ENCODE data around the gene CD4. TPM values are rescaled to one million over a fixed set of nuclear protein-coding genes. Genes with fewer than 3 reads are reported as not detected.

Gene CD4
- total RNA-seq, 1 experiment from 2014 or later: 0.42 TPM

DNA sequence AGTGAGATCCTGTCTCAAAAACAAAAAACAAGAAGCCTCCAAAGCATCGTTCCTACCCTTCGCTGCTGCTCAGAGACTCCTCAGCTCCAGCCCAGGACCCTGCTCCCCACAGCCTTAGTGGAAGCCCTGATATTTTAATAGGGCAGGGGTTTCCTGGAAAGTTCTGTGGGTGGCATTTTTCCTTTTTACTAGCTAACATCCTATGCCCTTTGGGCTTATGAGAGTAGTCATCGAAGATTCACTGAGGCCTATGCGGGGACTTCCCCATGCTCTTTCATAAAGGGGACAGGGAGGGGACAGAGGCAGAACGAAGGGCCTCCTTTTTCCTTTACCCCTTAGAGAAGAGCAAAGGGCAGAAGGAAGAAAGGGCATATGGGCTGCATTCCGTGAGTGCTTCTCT lies 8.8 kb upstream of the CD4 start:
- Histone ChIP-seq H3K27me3 (ENCODE audit: insufficient read depth, low read length) (no peaks in the 10 kb centered on the region), H3K4me1 (ENCODE audit: control insufficient read depth in 1 of 2, insufficient read depth in 2 of 2, low read length in 2 of 2) (peaks cover 11 to 26% of the 10 kb centered on the region in 2 experiments; a peak in 3 of 4 replicates), H3K79me2 (ENCODE audit: insufficient read depth, low read length) (no peaks in the 10 kb centered on the region), H3K4me2 (ENCODE audit: low read length) (no peak overlapping the region), H2AFZ (ENCODE audit: low read depth, low read length, poor library complexity, severe bottlenecking) (no peak overlapping the region), H3K9me2 (ENCODE audit: insufficient read depth) (no peaks in the 10 kb centered on the region), H3K4me3 (replicated peaks in 1 of 2; ENCODE audit: low read depth in 1 of 2, low read length in 2 of 2) (no peak overlapping the region), H3K9ac (ENCODE audit: low read length) (no peak overlapping the region), H3K36me3 (ENCODE audit: control insufficient read depth in 1 of 2, insufficient read depth in 2 of 2, low read length in 2 of 2) (no peaks in the 10 kb centered on the region), H3K9me3 (ENCODE audit: control insufficient read depth in 1 of 2, insufficient read depth in 1 of 2, low read depth in 1 of 2, low read length in 2 of 2) (no peaks in the 10 kb centered on the region), H4K20me1 (ENCODE audit: insufficient read depth) (no peaks in the 10 kb centered on the region), H3K27ac (ENCODE audit: low read depth, low read length) (no peak overlapping the region)
- no peak for ATAC-seq
- DNase-seq (ENCODE audit: low read depth, low spot score): no peak
- BruUV-seq (replicated peaks): no TSS peak
- no peak for TF ChIP-seq TCF7L2 (IDR thresholded peaks at IDR 0.05; ENCODE audit: borderline replicate concordance, extremely low read depth, insufficient read depth, insufficient read length)
- no peak for TF ChIP-seq EZH2phosphoT487 (IDR thresholded peaks at IDR 0.05; ENCODE audit: borderline replicate concordance)
- TF ChIP-seq, protein P1, sequence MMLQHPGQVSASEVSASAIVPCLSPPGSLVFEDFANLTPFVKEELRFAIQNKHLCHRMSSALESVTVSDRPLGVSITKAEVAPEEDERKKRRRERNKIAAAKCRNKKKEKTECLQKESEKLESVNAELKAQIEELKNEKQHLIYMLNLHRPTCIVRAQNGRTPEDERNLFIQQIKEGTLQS (IDR thresholded peaks at IDR 0.05): no peak
- TF ChIP-seq CBX3 (IDR thresholded peaks at IDR 0.05; ENCODE audit: low read depth): no peak
- no peak for TF ChIP-seq POLR2AphosphoS5 (IDR thresholded peaks at IDR 0.05; ENCODE audit: low read depth, low read length)
- no peak for TF ChIP-seq ELF1 (IDR thresholded peaks at IDR 0.05; ENCODE audit: borderline replicate concordance, low read depth)
- intact Hi-C loops (cut with micrococcal nuclease): no loop called here
- ChIA-PET RAD21 (ENCODE audit: low non-redundant PET in 1 of 2, low total read pairs in 2 of 2, uncharacterized antibody in 2 of 2, unreplicated experiment in 2 of 2) (no interaction called here), CTCF (interaction anchor here (0.9 to 2.5 kb wide), 2 partner anchors 14 to 27 kb away, joined by 3 to 16 read pairs; partner anchors contain the start of genes MLF2 and PTMS), POLR2A (interaction anchor here (0.6 to 1.6 kb wide), 2 partner anchors 14 to 40 kb away, joined by 3 to 8 read pairs; partner anchors contain the start of gene PTMS)

DNA sequence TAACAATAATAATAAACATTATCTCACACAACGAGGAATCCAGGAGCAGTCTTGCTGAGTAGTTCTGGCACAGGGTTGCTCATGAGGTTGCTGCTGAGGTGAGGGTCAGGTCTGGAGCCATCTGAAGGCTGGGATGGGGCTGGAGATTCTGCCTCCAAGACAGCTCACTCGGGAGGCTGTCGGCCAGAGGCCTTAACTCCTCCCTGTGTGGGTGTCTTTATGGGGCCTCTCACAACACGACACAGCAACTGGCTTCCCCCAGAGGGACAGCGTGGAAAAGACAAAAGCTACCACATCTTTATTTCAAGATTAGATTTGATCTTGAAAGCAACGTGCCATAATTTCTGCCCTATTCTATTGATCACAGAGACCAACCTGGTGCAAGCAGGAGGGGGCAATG lies 7.2 kb upstream of the CD4 start:
- Histone ChIP-seq H3K4me3 (replicated peaks in 1 of 2; ENCODE audit: low read depth in 1 of 2, low read length in 2 of 2) (no peak overlapping the region), H3K27me3 (ENCODE audit: insufficient read depth, low read length) (no peaks in the 10 kb centered on the region), H3K27ac (ENCODE audit: low read depth, low read length) (no peak overlapping the region), H3K4me1 (ENCODE audit: control insufficient read depth in 1 of 2, insufficient read depth in 2 of 2, low read length in 2 of 2) (peaks cover 11 to 26% of the 10 kb centered on the region in 2 experiments; a peak in 3 of 4 replicates), H3K4me2 (ENCODE audit: low read length) (no peak overlapping the region), H3K79me2 (ENCODE audit: insufficient read depth, low read length) (no peaks in the 10 kb centered on the region), H2AFZ (ENCODE audit: low read depth, low read length, poor library complexity, severe bottlenecking) (no peak overlapping the region), H3K9me2 (ENCODE audit: insufficient read depth) (no peaks in the 10 kb centered on the region), H4K20me1 (ENCODE audit: insufficient read depth) (no peaks in the 10 kb centered on the region), H3K9me3 (ENCODE audit: control insufficient read depth in 1 of 2, insufficient read depth in 1 of 2, low read depth in 1 of 2, low read length in 2 of 2) (no peaks in the 10 kb centered on the region), H3K36me3 (ENCODE audit: control insufficient read depth in 1 of 2, insufficient read depth in 2 of 2, low read length in 2 of 2) (no peaks in the 10 kb centered on the region), H3K9ac (ENCODE audit: low read length) (no peak overlapping the region)
- DNase-seq (ENCODE audit: low read depth, low spot score) (no peak), ATAC-seq (no peak)
- TF ChIP-seq CBX3 (IDR thresholded peaks at IDR 0.05; ENCODE audit: low read depth): no peak
- no peak for TF ChIP-seq POLR2AphosphoS5 (IDR thresholded peaks at IDR 0.05; ENCODE audit: low read depth, low read length)
- no peak for TF ChIP-seq CEBPB (IDR thresholded peaks at IDR 0.05; ENCODE audit: low read depth)
- TF ChIP-seq, protein P2, sequence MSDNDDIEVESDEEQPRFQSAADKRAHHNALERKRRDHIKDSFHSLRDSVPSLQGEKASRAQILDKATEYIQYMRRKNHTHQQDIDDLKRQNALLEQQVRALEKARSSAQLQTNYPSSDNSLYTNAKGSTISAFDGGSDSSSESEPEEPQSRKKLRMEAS (IDR thresholded peaks at IDR 0.05): no peak
- no peak for TF ChIP-seq SIN3A (IDR thresholded peaks at IDR 0.05; ENCODE audit: low read depth)
- TF ChIP-seq EZH2phosphoT487 (IDR thresholded peaks at IDR 0.05; ENCODE audit: borderline replicate concordance): no peak
- no peak for TF ChIP-seq JUND (IDR thresholded peaks at IDR 0.05)
- no peak for TF ChIP-seq SP1 (IDR thresholded peaks at IDR 0.05; ENCODE audit: low read depth)
- TF ChIP-seq ZFX (IDR thresholded peaks at IDR 0.05): no peak
- TF ChIP-seq EZH2 (IDR thresholded peaks at IDR 0.05): no peak
- TF ChIP-seq, protein P3, sequence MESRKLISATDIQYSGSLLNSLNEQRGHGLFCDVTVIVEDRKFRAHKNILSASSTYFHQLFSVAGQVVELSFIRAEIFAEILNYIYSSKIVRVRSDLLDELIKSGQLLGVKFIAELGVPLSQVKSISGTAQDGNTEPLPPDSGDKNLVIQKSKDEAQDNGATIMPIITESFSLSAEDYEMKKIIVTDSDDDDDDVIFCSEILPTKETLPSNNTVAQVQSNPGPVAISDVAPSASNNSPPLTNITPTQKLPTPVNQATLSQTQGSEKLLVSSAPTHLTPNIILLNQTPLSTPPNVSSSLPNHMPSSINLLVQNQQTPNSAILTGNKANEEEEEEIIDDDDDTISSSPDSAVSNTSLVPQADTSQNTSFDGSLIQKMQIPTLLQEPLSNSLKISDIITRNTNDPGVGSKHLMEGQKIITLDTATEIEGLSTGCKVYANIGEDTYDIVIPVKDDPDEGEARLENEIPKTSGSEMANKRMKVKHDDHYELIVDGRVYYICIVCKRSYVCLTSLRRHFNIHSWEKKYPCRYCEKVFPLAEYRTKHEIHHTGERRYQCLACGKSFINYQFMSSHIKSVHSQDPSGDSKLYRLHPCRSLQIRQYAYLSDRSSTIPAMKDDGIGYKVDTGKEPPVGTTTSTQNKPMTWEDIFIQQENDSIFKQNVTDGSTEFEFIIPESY (IDR thresholded peaks at IDR 0.05; ENCODE audit: extremely low read depth, insufficient replicate concordance, low read length): no peak
- no peak for TF ChIP-seq FOSL1 (IDR thresholded peaks at IDR 0.05; ENCODE audit: low read depth)
- TF ChIP-seq POLR2A (IDR thresholded peaks at IDR 0.05; ENCODE audit: borderline replicate concordance, extremely low read depth, insufficient read depth, insufficient read length): no peak
- intact Hi-C loops (cut with micrococcal nuclease): no loop called here
- BruUV-seq (replicated peaks): no TSS peak
- CTCF ChIA-PET: interaction anchor here (1.0 to 2.5 kb wide), 2 partner anchors 28 to 224 kb away, joined by 3 to 16 read pairs; partner anchors contain the start of gene MLF2
- POLR2A ChIA-PET: interaction anchor here (0.9 kb wide), 1 partner anchor 16 kb away, joined by 4 read pairs; the partner anchor contains the start of gene PTMS
- RAD21 ChIA-PET (ENCODE audit: low non-redundant PET in 1 of 2, low total read pairs in 2 of 2, uncharacterized antibody in 2 of 2, unreplicated experiment in 2 of 2): no interaction called here
